HG03439 (cell line): ENCODE data around the gene CCER1.

Experiments used
- ATAC-seq: cut with Tn5 transposase; IDR thresholded peaks from one replicate; pipeline ENCODE4 v1.9.1; 2021; ENCODE audit warnings: mild to moderate bottlenecking, moderate library complexity; ENCODE audit not compliant: unreplicated experiment

CCER1 gene

GRCh38 chr12:90969851-90970250 is 14.9 kb upstream of the CCER1 start:
- ATAC-seq = no peak

- no peak for ATAC-seq
Measured at GRCh38 chr12:90969346-90969745, 14.4 kb upstream of the CCER1 start.

DNA sequence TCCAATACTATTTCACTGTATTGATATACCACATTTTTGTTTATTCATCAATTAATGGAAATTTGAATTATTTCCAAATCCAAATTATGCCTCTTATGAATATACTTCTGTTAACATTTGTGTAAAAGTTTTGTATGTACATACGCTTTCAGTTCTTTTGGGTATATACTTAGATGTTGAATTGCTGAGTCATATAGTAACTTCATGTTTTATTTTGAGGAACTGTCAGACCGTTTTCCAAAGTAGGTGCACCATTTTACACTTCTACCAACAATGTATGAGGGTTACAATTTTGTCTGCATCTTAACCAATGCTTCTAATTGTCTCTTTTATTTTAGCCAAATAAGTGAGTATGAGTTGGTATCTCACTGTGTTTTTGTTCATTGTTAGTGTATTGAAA is 10.2 kb upstream of the CCER1 start:
- peak; percentile 48 for ATAC-seq

GRCh38 chr12:90964616-90965015 is 9.6 kb upstream of the CCER1 start:
- no peak for ATAC-seq

GRCh38 chr12:90963946-90964345 is 9.0 kb upstream of the CCER1 start:
- ATAC-seq = no peak

DNA sequence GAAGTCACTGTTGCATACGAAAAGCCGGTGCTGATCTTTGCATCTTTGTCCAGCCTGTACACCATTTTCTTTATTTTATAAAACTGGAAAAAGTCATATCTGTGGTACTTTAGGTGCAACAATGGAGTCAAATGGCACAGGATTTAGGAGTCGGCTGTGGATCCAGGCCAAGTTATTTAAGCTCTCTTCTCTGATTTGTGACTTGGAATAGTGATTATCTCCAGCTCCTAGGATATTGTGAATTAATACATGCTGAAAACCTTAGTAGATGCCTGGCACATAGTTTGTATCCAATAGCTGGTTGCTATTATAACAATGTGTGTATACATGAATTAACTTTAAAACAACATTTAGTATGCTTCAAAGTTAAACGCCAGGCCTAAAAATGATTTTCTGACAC is 6.2 kb upstream of the CCER1 start:
- ATAC-seq = no peak

GRCh38 chr12:90959538-90960139 is 4.7 kb upstream of the CCER1 start:
- no peak for ATAC-seq

GRCh38 chr12:90959032-90959431 is 4.1 kb upstream of the CCER1 start:
- no peak for ATAC-seq

DNA sequence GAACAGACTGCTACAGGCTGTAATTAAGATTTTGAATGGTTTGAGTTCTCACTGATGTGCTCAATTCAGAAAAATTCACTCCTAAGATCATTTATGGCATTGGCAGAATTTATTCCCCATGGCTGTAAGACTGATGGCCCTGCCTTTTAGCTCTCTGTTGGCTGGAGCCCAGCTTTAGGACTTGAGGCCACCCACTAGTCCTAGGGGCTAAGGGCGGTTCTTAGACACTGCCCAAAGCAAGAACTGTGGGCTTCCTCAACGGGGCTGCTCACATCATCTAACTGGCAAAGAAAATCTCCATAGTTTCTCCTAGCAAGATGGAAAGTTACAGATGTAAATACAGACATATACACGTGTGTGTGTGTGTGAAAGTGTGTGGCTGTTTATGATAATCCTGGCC is 3.4 kb upstream of the CCER1 start:
- ATAC-seq = no peak

GRCh38 chr12:90954428-90954827 is 548 bp downstream of the CCER1 start:
- ATAC-seq = no peak

- peak; percentile 53 for ATAC-seq
Measured at GRCh38 chr12:90953956-90954421, 987 bp downstream of the CCER1 start.

DNA sequence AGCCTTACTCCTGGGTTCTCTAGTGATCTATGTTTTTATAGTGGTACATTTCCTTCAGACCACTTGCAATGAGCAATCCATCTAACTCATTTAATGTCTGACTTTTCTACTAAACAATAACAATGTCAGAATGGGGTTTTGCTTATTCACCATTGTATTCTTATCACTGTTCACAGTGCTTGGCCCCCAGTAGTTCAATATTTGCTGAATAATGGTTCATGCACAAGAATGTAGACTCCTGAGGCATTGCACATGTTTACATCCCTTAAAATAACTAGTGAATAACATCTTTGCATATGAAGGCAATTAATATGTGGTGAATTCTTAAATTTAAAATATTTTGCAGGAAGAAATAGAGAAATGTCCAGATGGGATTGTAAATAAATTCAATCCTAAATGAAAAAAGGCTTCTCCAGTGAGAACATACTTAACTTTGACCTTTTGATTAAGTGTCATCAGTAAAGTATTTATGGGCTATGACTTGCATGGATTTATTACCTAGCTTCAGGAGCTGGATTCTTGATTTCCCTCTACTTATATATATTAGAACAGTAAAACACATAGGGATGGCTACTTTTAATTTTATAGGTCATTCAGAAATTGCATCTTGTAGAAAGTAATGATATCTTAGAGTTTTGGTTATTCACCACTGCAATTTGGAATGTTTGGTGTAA is 3.4 kb downstream of the CCER1 start:
- no peak for ATAC-seq

GRCh38 chr12:90947869-90948268 is 7.1 kb downstream of the CCER1 start:
- ATAC-seq = no peak

GRCh38 chr12:90945070-90945649 is 9.8 kb downstream of the CCER1 start:
- ATAC-seq = peak; percentile 87

DNA sequence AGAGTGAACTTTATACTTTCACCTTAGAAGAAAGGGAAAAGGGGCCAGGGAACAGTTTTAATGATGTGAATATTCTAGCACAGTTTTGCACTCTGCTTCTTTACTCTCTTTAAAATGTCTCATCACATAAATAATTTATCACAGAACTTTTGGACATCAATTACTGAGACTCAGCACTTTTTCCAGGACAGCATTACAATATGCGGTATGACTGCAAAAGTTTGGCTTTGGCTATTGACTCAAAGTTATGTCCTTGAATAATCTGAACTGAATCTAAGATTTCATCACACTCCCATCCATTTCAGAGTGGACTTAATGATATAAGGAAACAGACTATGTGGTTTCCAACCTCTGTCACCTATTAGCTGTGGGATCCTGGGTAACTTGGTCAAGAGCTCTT is 11.7 kb downstream of the CCER1 start:
- no peak for ATAC-seq

DNA sequence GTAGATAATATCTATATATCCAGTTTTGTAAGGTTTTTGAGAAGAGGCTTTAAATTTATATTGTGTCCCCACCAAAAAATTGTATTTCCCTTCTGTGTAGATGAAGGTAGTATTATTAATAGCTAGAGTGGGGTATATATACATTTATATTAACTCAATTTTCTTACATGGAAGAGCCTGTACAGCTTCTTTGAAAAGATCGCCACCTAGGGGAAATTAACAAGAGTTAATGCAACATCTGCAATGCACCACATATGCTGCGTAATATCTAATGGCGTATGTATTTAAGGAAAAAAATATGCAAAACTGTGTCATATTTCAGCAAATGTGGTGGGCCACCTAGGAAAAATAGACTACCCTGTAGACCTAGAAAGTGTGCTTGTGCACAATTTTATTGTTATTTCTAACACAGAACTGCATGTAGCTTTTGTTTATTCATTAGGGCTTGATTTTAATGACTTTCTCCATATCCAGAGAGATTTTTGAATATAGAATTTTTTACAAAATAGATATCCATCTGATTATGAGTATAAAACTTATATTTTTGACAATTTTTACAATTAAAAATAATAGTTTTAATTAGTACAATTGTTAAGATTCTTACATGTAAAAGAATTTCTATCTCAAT is 14.0 kb downstream of the CCER1 start:
- no peak for ATAC-seq

DNA sequence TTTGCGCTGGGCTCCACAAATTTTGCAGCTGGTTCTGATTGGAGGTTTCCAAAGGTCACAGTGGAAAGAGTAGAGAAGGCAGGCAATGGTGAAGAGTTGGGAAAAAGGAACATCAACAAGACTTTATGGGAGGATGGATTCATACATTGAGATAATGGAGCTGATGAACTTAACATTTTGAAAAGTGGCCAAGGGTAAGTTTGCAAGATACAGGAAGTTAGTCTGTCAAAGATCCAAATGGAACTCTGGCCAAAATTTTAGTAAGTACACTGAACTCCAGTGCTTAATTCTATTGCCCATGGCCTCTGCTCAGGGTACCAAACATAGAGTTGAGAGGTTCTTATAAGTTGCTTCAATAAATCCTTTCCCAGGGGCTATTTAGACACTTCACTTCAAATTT is 15.6 kb downstream of the CCER1 start:
- no peak for ATAC-seq

- no peak for ATAC-seq
Measured at GRCh38 chr12:90938451-90938850, 16.5 kb downstream of the CCER1 start.

GRCh38 chr12:90937651-90938050 is 17.3 kb downstream of the CCER1 start:
- no peak for ATAC-seq

DNA sequence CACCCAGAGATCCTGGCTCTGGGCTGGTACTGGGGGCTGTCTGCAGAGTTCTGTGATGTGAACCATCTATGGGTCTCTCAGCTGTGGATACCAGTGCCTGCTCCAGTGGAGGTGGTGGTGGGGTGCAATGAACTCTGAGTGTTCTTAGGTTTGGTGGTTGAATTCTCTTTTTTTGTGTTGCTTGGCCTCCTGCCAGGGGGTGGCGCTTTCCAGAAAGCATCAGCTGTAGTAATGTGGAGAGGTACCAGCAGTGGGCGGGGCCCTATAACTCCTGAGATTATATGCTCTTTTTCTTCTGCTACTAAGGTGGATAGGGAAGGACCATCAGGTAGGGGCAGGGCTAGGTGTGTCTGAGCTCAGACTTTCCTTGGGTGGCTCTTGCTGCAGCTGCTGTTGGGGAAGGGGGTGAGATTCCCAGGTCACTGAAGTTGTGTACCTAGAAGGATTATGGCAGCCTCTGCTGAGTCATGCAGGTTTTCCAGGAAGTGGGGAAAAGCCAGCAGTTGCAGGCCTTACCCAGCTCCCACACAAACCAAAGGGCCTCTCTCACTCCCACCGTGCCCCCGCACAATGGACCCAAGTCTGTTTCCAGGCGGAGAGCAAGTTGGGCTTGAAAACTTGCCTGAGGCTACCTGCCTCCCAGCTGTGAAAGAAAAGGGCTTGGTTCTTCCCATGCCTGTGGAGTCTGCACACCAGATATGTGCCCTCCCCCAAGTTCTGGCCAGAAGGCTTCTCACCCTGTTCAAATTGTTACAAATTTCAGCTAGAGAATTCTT is 18.6 kb downstream of the CCER1 start:
- ATAC-seq = no peak

DNA sequence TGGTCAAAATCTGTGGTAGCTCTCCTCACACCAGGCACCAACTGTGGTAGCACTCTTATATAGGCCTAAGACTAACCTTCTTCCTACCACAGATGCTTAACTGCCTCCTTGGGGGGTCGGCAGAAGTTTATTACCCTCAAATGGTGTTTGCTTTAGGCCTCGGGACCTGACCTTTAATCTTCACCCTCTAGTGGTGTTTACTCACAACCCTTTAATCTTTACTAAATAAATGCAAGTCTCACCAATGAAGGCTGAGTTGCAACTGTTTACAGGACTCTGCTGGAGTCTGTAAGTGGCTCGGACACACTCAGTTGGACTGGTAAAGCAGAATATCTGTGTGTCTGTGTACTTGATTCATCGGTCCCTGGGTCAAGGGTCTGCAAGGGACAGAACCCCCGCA is 29.4 kb downstream of the CCER1 start:
- no peak for ATAC-seq
